Neural cell (in vitro differentiated cells): Measurements from ENCODE around the gene LRIG2.

Experiments
- CTCF ChIP-seq: fragments of 450-650 bp; IDR thresholded peaks from 2 replicates; pipeline ENCODE4 v1.5.1; 2014; ENCODE audit warnings: antibody characterized with exemption, mild to moderate bottlenecking, moderate library complexity; ENCODE audit not compliant: poor library complexity, severe bottlenecking
- EZH2 ChIP-seq: fragments of 200-600, 300-800 bp; shearing (Covaris generic), sonication (generic); IDR thresholded peaks from 2 replicates; pipeline ENCODE4 v1.6.1; 2014; ENCODE audit warnings: antibody characterized with exemption, low read length, borderline replicate concordance, mild to moderate bottlenecking; ENCODE audit not compliant: insufficient read depth, poor library complexity, severe bottlenecking
- MXI1 ChIP-seq: fragments of 450-650 bp; conservative IDR thresholded peaks from 2 replicates; pipeline ENCODE4 v1.6.1; 2014; ENCODE audit warnings: antibody characterized with exemption, mild to moderate bottlenecking; ENCODE audit not compliant: poor library complexity, severe bottlenecking
- POLR2AphosphoS5 ChIP-seq: IDR thresholded peaks from 2 replicates; pipeline ENCODE4 v1.6.1; 2012
- RAD21 ChIP-seq: fragments of 450-650 bp; conservative IDR thresholded peaks from 2 replicates; pipeline ENCODE4 v1.6.1; 2014; ENCODE audit warnings: antibody characterized with exemption, mild to moderate bottlenecking, moderate library complexity
- REST ChIP-seq: IDR thresholded peaks from 2 replicates; pipeline ENCODE4 v1.6.1; 2012; ENCODE audit warnings: borderline replicate concordance
- SMC3 ChIP-seq: fragments of 450-650 bp; conservative IDR thresholded peaks from 2 replicates; pipeline ENCODE4 v1.6.1; 2014; ENCODE audit warnings: antibody characterized with exemption, mild to moderate bottlenecking, moderate library complexity; ENCODE audit not compliant: poor library complexity

DNA sequence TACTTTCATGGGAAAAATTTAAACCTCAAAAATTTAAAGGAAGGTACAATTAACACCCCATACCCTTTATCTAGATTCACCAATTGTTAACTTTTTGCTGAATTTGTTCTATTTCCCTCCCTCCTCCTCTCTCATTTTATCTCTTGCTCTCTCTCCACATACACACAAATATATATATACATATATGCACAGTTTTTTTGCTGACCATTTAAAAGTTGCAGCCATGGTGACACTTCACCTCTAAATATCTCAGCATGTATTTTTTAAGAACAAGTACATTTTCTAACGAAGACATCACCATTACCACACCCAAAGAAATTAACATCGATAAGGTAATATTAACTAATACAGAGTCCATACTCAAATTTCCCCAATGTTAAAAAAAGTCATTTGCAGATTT, 33.9 kb downstream of the LRIG2 start:
- TF ChIP-seq POLR2AphosphoS5 (no peak), CTCF (no peak), REST (no peak), EZH2 (no peak), MXI1 (no peak), SMC3 (no peak), RAD21 (no peak)
